ENCODE measurements around the gene XYLT1. TPM values are rescaled to one million over a fixed set of nuclear protein-coding genes. Genes with fewer than 3 reads are reported as not detected.

XYLT1 gene
- total and polyA plus RNA-seq, 2 of the 8 experiments (the other 6 are each of a cell fraction or from before 2014, with no cell fraction given), result 6.6 to 25.4 TPM

DNA sequence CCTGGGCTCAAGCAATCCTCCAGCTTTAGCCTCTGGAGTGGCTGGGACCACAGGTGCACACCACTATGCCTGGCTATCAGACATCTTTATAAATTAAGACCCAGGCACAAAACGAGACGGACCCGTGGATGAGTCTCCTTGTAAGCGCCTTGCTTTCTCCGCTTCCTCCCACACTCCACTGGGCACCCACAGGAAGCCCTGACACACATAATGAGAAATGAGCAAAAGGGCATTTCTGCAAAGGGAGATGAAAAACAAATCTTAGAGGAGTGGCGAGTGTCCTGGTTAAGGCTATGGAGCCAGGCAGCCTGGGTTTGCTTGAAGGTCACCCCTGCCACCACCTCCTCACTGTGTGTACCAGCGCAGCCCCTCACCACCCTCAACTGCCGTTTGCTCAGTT, 56.3 kb downstream of the XYLT1 start:
- no peak overlapping the region for H2AFZ ChIP-seq (ENCODE audit: low read length)
- no peak overlapping the region for H4K8ac ChIP-seq (ENCODE audit: extremely low read depth, insufficient read depth, low read length)
- H3K18ac ChIP-seq (ENCODE audit: extremely low read depth, low read length), result no peak overlapping the region
- DNase-seq (ENCODE audit: low read depth in 1 of 2, low spot score in 2 of 2) (no peak), FAIRE-seq (no peak)
- no peak overlapping the region for H2BK120ac ChIP-seq (replicated peaks; ENCODE audit: low read depth, low read length)
- no peak overlapping the region for H4K91ac ChIP-seq (replicated peaks; ENCODE audit: insufficient read length, low read length)
- H3K56ac ChIP-seq (replicated peaks; ENCODE audit: insufficient read length, low read depth, low read length), result no peak overlapping the region
- H3K4ac ChIP-seq (replicated peaks; ENCODE audit: insufficient read length, low read depth, low read length), result no peak overlapping the region
- no peaks in the 10 kb centered on the region for H3K36me3 ChIP-seq (ENCODE audit: control insufficient read depth in 2 of 4, insufficient read depth in 4 of 4, low read length in 3 of 4)
- H3K4me3 ChIP-seq (ENCODE audit: extremely low read depth in 1 of 4, insufficient read depth in 2 of 4, low read depth in 3 of 4, low read length in 4 of 4), result no peak overlapping the region
- H3K23me2 ChIP-seq (ENCODE audit: low read depth, low read length), result no peaks in the 10 kb centered on the region
- peak overlapping the region; percentile 3; the same call in 1 of the 2 replicates for H2BK15ac ChIP-seq (ENCODE audit: low read length)
- H3K4me1 ChIP-seq (replicated peaks in 1 of 4; ENCODE audit: control insufficient read depth in 3 of 4, insufficient read depth in 4 of 4, low read length in 3 of 4), result peaks cover 4 to 20% (median 13%) of the 10 kb centered on the region in 4 experiments
- CTCF ChIA-PET (ENCODE audit: partially characterized antibody), result no interaction called here
- peaks cover 10% of the 10 kb centered on the region for H3K79me1 ChIP-seq (ENCODE audit: low read depth, low read length)
- peak overlapping the region; percentile 35; the same call in 1 of the 2 replicates for H2BK12ac ChIP-seq (ENCODE audit: low read depth, low read length)
- H3K79me2 ChIP-seq (ENCODE audit: control insufficient read depth in 1 of 2, insufficient read depth in 2 of 2, low read length in 2 of 2), result peaks cover 0 to 29% of the 10 kb centered on the region in 2 experiments; a peak in 2 of 4 replicates
- peak overlapping the region; percentile 17 for H2AK5ac ChIP-seq (ENCODE audit: low read depth, low read length)
- H2BK20ac ChIP-seq (ENCODE audit: low read length), result no peak overlapping the region
- POLR2A ChIA-PET (ENCODE audit: partially characterized antibody), result no interaction called here
- WGBS, 2 experiments (ENCODE audit: extremely low coverage in 1 of 2, insufficient coverage in 1 of 2, insufficient read length in 1 of 2, insufficient replicate concordance in 2 of 2, low coverage in 1 of 2, low lambda C conversion rate in 2 of 2, missing lambda C conversion rate in 1 of 2), result 85% methylated on average over 8 of the region's 8 CpGs; no CpG with 5 or more reads in 1 of the 2 experiments
- H3K4me2 ChIP-seq (ENCODE audit: insufficient read depth in 1 of 2, low read depth in 2 of 2, low read length in 2 of 2), result no peak overlapping the region
- H3K27me3 ChIP-seq (replicated peaks in 1 of 4; ENCODE audit: control insufficient read depth in 3 of 4, extremely low read depth in 1 of 4, insufficient read depth in 3 of 4, low read length in 3 of 4), result no peaks in the 10 kb centered on the region
- H4K20me1 ChIP-seq (replicated peaks in 1 of 2; ENCODE audit: control insufficient read depth in 1 of 2, insufficient read depth in 2 of 2, low read length in 2 of 2), result peaks cover 0 to 1% of the 10 kb centered on the region in 2 experiments
- H3K14ac ChIP-seq (ENCODE audit: insufficient read length), result no peak overlapping the region
- no peaks in the 10 kb centered on the region for H3K9me3 ChIP-seq (ENCODE audit: insufficient read depth in 2 of 2, low read depth in 1 of 2, low read length in 1 of 2)
- no peak overlapping the region for H3K23ac ChIP-seq (ENCODE audit: insufficient read length)
- no peak overlapping the region for H4K5ac ChIP-seq (ENCODE audit: insufficient read length, low read depth, low read length)
- no peak overlapping the region for H2BK5ac ChIP-seq (ENCODE audit: low read depth, low read length)
- no peak overlapping the region for H3K27ac ChIP-seq (ENCODE audit: low read depth, low read length)
- no peak overlapping the region for H3K9ac ChIP-seq (replicated peaks in 1 of 4; ENCODE audit: extremely low read depth in 1 of 4, low read depth in 3 of 4, low read length in 3 of 4)
- TF ChIP-seq ZNF274 (IDR thresholded peaks at IDR 0.05; ENCODE audit: borderline replicate concordance, extremely low read depth, low read length), result no peak
- TF ChIP-seq, protein P1, sequence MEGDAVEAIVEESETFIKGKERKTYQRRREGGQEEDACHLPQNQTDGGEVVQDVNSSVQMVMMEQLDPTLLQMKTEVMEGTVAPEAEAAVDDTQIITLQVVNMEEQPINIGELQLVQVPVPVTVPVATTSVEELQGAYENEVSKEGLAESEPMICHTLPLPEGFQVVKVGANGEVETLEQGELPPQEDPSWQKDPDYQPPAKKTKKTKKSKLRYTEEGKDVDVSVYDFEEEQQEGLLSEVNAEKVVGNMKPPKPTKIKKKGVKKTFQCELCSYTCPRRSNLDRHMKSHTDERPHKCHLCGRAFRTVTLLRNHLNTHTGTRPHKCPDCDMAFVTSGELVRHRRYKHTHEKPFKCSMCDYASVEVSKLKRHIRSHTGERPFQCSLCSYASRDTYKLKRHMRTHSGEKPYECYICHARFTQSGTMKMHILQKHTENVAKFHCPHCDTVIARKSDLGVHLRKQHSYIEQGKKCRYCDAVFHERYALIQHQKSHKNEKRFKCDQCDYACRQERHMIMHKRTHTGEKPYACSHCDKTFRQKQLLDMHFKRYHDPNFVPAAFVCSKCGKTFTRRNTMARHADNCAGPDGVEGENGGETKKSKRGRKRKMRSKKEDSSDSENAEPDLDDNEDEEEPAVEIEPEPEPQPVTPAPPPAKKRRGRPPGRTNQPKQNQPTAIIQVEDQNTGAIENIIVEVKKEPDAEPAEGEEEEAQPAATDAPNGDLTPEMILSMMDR (IDR thresholded peaks at IDR 0.05; ENCODE audit: control extremely low read depth in 1 of 3, insufficient read depth in 1 of 3, low read depth in 1 of 3, low read length in 3 of 3), result no peak
- no peak for TF ChIP-seq TEAD4 (IDR thresholded peaks at IDR 0.05; ENCODE audit: low read depth, low read length)
- TF ChIP-seq NRF1 (IDR thresholded peaks at IDR 0.05; ENCODE audit: low read depth, low read length), result no peak
- TF ChIP-seq, protein P2, sequence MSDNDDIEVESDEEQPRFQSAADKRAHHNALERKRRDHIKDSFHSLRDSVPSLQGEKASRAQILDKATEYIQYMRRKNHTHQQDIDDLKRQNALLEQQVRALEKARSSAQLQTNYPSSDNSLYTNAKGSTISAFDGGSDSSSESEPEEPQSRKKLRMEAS (IDR thresholded peaks at IDR 0.05), result no peak
- TF ChIP-seq SUZ12 (IDR thresholded peaks at IDR 0.05; ENCODE audit: low read length), result no peak
- TF ChIP-seq RBBP5 (IDR thresholded peaks at IDR 0.05; ENCODE audit: borderline replicate concordance, low read depth, low read length), result no peak
- TF ChIP-seq, protein P3, sequence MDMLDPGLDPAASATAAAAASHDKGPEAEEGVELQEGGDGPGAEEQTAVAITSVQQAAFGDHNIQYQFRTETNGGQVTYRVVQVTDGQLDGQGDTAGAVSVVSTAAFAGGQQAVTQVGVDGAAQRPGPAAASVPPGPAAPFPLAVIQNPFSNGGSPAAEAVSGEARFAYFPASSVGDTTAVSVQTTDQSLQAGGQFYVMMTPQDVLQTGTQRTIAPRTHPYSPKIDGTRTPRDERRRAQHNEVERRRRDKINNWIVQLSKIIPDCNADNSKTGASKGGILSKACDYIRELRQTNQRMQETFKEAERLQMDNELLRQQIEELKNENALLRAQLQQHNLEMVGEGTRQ (IDR thresholded peaks at IDR 0.05; ENCODE audit: low read length), result no peak
- no peak for TF ChIP-seq GABPA (IDR thresholded peaks at IDR 0.05; ENCODE audit: borderline replicate concordance, insufficient read depth, low read length)
- TF ChIP-seq TAF7 (optimal IDR thresholded peaks at IDR 0.05; ENCODE audit: borderline replicate concordance, low read depth, low read length), result no peak

Data from H1 (cell line).